Tibial artery (tissue), 4 donors: ENCODE data around the gene LTO1.

Experiments
- DNase-seq, 2 donors: peaks; one replicate each; pipeline ENCODE4 v3.0.0-alpha.2; 2019
- H3K27ac ChIP-seq, 2 donors: fragments of 200-600 bp; sonication (generic) in 1 of 2; 1 replicate in 1 of 2; 2 replicates in 1 of 2; pipeline ENCODE4 v1.5.1; 2018 to 2019; ENCODE audit warnings: mild to moderate bottlenecking in 1 of 2
- H3K27me3 ChIP-seq, 2 donors: fragments of 200-600 bp; sonication (generic) in 1 of 2; one replicate each; pipeline versions ENCODE4 v1.5.1 to v1.6.0; 2016 to 2019
- H3K36me3 ChIP-seq, 3 donors: fragments of 200-600 bp; sonication (generic) in 2 of 3; one replicate each; pipeline ENCODE4 v1.5.1; 2016 to 2019; ENCODE audit warnings: mild to moderate bottlenecking in 2 of 3
- H3K4me1 ChIP-seq, 4 donors: fragments of 200-600 bp; sonication (generic) in 2 of 4; 1 replicate in 3 of 4; 2 replicates in 1 of 4; pipeline ENCODE4 v1.5.1; 2016 to 2019
- H3K4me3 ChIP-seq, 2 donors: fragments of 200-600 bp; sonication (generic) in 1 of 2; 1 replicate in 1 of 2; 2 replicates in 1 of 2; pipeline ENCODE4 v1.5.1; 2018 to 2019; ENCODE audit warnings: mild to moderate bottlenecking in 2 of 2
- H3K9me3 ChIP-seq, 3 donors: fragments of 200-600 bp; sonication (generic) in 1 of 3; one replicate each; pipeline ENCODE4 v1.5.1; 2016 to 2019
- intact Hi-C: fragments of 100-400 bp; cut with DNase I; formaldehyde crosslinking; loops from one replicate; pipeline ENCODE4 v1.15.0; 2023; ENCODE audit warnings: low total_unique reads
- TF ChIP-seq, protein P1 (sequence below), 2 experiments: fragments of 200-600 bp in 1 of 2; fragments of 450-650 bp in 1 of 2; IDR thresholded peaks; one replicate each; pipeline ENCODE4 v1.5.1; 2017 to 2019; ENCODE audit warnings: antibody characterized with exemption in 2 of 2, mild to moderate bottlenecking in 1 of 2, moderate library complexity in 1 of 2

The LTO1 gene

DNA sequence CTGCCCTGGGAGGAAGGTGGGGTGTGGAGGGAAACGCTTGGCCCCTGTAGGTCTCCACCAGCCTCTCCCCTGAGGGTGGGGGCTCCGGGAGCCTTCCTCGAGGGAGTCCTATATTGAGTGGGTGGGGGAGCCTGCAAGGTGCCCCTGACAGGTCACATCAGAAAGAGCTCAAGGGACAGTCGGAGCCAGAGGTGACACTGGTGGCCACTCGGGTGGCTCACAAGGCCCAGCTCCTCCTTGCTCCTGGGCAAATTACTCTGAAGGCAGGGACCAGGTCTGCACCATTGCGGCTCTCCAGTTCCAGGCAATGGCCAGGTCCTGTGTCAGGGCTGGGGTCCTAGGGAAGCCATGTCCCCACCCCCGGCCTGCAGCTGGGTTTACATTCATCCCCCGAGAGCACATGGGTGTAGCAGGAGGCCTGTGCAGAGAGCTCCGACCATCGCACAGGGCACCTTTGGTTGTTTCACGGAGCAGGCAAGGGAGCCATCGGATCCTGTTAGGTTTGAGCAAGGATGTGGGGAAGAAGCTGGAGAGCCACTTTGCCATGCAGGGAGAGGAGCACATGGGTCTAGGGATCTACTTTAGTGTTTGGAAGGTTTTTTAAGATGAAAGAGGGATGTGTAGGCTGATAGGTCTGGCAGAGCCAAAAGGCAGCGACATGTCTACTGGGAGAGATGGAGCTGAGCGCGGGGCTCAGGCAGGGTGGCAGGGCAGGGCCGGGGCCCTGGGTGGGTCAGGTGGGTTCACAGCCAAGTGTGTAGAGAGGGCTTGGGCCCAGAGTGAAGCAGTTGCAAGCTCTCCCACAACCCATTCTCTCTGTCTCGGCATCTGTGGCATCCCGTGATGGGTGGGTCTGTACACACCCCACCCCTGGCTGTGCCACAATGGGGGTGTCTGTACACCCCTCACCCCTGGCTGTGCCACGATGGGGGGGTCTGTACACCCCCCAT, 19.4 kb downstream of the LTO1 start:
- intact Hi-C loops, result no loop called here
- Histone ChIP-seq H3K36me3 (peaks cover 17 to 36% (median 32%) of the 10 kb centered on the region in 3 donors), H3K4me1 (peaks cover 0 to 2% (median 0%) of the 10 kb centered on the region in 4 donors), H3K27ac (no peak overlapping the region), H3K4me3 (no peak overlapping the region), H3K27me3 (no peaks in the 10 kb centered on the region), H3K9me3 (no peaks in the 10 kb centered on the region)
- TF ChIP-seq, protein P1, sequence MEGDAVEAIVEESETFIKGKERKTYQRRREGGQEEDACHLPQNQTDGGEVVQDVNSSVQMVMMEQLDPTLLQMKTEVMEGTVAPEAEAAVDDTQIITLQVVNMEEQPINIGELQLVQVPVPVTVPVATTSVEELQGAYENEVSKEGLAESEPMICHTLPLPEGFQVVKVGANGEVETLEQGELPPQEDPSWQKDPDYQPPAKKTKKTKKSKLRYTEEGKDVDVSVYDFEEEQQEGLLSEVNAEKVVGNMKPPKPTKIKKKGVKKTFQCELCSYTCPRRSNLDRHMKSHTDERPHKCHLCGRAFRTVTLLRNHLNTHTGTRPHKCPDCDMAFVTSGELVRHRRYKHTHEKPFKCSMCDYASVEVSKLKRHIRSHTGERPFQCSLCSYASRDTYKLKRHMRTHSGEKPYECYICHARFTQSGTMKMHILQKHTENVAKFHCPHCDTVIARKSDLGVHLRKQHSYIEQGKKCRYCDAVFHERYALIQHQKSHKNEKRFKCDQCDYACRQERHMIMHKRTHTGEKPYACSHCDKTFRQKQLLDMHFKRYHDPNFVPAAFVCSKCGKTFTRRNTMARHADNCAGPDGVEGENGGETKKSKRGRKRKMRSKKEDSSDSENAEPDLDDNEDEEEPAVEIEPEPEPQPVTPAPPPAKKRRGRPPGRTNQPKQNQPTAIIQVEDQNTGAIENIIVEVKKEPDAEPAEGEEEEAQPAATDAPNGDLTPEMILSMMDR (IDR thresholded peaks at IDR 0.05), result no peak
- peak in 1 of 2 donors; percentile 51 for DNase-seq

DNA sequence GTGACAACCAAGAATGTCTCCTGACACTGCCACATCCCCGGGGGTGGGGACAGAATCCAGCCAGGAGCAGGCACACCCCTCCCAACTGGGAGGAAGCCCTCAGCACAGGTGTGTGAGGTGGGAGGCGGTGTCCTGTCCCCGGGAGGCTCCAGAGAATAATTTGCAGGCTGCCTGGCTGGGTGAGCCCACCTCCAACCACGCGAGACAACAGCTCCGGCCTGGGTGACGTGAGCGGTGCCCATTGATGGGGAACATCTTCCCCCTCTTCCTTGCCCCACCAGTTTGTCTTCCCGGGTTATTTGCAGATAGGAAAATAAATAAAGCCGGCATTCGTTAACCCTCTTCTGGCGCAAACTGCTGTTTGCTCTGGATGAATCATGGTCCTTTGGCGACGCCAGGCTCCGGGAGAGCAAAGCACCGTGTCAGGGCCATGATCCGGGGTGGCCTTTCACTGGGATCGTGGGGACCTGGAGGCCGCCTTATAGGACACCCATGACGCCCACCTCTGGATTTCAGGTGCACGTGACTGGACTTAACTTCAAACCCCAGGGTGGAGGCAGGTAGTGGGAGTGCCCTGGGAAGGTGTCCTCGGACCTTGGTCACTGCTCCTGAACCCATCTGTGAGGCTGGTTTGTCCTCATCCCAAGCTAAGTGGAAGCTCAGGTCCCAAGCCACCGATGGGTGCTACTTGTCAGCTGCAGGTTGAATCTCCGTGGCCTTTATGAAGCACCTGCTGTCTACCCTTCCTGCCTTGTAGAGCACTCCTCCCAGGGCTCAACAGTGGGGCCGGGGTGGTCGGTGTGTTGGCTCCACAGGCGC, 20.3 kb downstream of the LTO1 start:
- DNase-seq, result peak; percentile 14 to 48
- TF ChIP-seq, protein P1 (IDR thresholded peaks at IDR 0.05), result no peak
- intact Hi-C loops, result no loop called here
- no peak overlapping the region for H3K4me3 ChIP-seq
- H3K4me1 ChIP-seq, result peaks cover 0 to 6% (median 0%) of the 10 kb centered on the region in 4 donors
- H3K27ac ChIP-seq, result no peak overlapping the region
- H3K9me3 ChIP-seq, result no peaks in the 10 kb centered on the region
- H3K36me3 ChIP-seq, result peaks cover 26 to 44% (median 40%) of the 10 kb centered on the region in 3 donors
- H3K27me3 ChIP-seq, result no peaks in the 10 kb centered on the region

DNA sequence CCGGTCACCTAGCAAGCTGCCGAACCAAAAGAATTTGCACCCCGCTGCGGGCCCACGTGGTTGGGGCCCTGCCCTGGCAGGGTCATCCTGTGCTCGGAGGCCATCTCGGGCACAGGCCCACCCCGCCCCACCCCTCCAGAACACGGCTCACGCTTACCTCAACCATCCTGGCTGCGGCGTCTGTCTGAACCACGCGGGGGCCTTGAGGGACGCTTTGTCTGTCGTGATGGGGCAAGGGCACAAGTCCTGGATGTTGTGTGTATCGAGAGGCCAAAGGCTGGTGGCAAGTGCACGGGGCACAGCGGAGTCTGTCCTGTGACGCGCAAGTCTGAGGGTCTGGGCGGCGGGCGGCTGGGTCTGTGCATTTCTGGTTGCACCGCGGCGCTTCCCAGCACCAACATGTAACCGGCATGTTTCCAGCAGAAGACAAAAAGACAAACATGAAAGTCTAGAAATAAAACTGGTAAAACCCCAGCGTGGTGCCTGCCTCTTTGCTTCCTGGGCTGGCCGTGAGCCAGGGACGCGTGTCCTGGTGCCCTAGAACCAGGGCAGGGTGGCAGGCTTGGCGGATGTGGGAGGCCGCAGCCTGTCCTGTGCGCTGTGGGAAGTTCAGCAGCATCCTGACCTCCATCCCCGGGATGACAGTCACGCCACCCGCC, 21.0 kb downstream of the LTO1 start:
- intact Hi-C loops, result no loop called here
- TF ChIP-seq, protein P1 (IDR thresholded peaks at IDR 0.05), result no peak
- Histone ChIP-seq H3K9me3 (no peaks in the 10 kb centered on the region), H3K4me3 (no peak overlapping the region), H3K36me3 (peaks cover 27 to 51% (median 47%) of the 10 kb centered on the region in 3 donors), H3K27me3 (no peaks in the 10 kb centered on the region), H3K4me1 (peaks cover 0 to 9% (median 0%) of the 10 kb centered on the region in 4 donors), H3K27ac (no peak overlapping the region)
- peak in 1 of 2 donors; percentile 62 for DNase-seq

DNA sequence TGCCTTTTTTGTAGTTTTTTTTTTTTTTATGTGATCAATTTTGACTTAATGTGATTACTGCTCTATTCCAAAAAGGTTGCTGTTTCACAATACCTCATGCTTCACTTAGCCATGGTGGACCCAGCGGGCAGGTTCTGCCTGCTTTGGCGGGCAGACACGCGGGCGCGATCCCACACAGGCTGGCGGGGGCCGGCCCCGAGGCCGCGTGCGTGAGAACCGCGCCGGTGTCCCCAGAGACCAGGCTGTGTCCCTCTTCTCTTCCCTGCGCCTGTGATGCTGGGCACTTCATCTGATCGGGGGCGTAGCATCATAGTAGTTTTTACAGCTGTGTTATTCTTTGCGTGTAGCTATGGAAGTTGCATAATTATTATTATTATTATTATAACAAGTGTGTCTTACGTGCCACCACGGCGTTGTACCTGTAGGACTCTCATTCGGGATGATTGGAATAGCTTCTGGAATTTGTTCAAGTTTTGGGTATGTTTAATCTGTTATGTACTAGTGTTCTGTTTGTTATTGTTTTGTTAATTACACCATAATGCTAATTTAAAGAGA, 21.7 kb downstream of the LTO1 start:
- Histone ChIP-seq H3K4me1 (peaks cover 0 to 9% (median 0%) of the 10 kb centered on the region in 4 donors), H3K36me3 (peaks cover 27 to 57% (median 53%) of the 10 kb centered on the region in 3 donors), H3K4me3 (no peak overlapping the region), H3K27ac (no peak overlapping the region), H3K27me3 (no peaks in the 10 kb centered on the region), H3K9me3 (no peaks in the 10 kb centered on the region)
- TF ChIP-seq, protein P1 (IDR thresholded peaks at IDR 0.05), result no peak
- peak in 1 of 2 donors; percentile 47 for DNase-seq
- intact Hi-C loops, result no loop called here

DNA sequence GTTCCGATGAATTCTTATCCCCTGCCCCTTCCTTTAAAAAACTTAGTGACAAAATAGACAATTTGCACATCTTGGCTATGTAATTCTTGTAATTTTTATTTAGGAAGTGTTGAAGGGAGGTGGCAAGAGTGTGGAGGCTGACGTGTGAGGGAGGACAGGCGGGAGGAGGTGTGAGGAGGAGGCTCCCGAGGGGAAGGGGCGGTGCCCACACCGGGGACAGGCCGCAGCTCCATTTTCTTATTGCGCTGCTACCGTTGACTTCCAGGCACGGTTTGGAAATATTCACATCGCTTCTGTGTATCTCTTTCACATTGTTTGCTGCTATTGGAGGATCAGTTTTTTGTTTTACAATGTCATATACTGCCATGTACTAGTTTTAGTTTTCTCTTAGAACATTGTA, 22.2 kb downstream of the LTO1 start:
- no peaks in the 10 kb centered on the region for H3K9me3 ChIP-seq
- no peak for DNase-seq
- no peak overlapping the region for H3K4me3 ChIP-seq
- no peaks in the 10 kb centered on the region for H3K27me3 ChIP-seq
- peaks cover 27 to 62% (median 58%) of the 10 kb centered on the region in 3 donors for H3K36me3 ChIP-seq
- H3K27ac ChIP-seq, result no peak overlapping the region
- TF ChIP-seq, protein P1 (IDR thresholded peaks at IDR 0.05), result no peak
- intact Hi-C loops, result no loop called here
- H3K4me1 ChIP-seq, result peaks cover 0 to 8% (median 0%) of the 10 kb centered on the region in 4 donors
